Neural crest cell (in vitro differentiated cells): ENCODE data around the gene IRS1. TPM values are rescaled to one million over a fixed set of nuclear protein-coding genes. Genes with fewer than 3 reads are reported as not detected.

Experiments used
- DNase-seq: peaks from one replicate; pipeline ENCODE4 v3.0.0; 2021; ENCODE audit warnings: low read depth, mixed read lengths, low spot score
- H3K27ac Mint-ChIP-seq: one replicate; pipeline ENCODE4 v1.8.0; 2021; ENCODE audit warnings: mild to moderate bottlenecking, mixed read lengths; ENCODE audit not compliant: unreplicated experiment
- H3K27me3 Mint-ChIP-seq: 2 replicates; pipeline ENCODE4 v1.8.0; 2021; ENCODE audit warnings: low read depth, mild to moderate bottlenecking, mixed read lengths
- H3K36me3 Mint-ChIP-seq: 2 replicates; pipeline ENCODE4 v1.8.0; 2021; ENCODE audit warnings: low read depth, mild to moderate bottlenecking, mixed read lengths
- H3K4me1 Mint-ChIP-seq: 2 replicates; pipeline ENCODE4 v1.8.0; 2021; ENCODE audit warnings: mixed read lengths
- H3K4me3 Mint-ChIP-seq: one replicate; pipeline ENCODE4 v1.8.0; 2021; ENCODE audit warnings: mild to moderate bottlenecking, mixed read lengths
- H3K9me3 Mint-ChIP-seq: 2 replicates; pipeline ENCODE4 v1.8.0; 2021; ENCODE audit warnings: mixed read lengths
- total RNA-seq: library from RNA; stranded (reverse); gene quantifications from 2 replicates; pipeline ENCODE4 v1.2.1, GENCODE V29; 2021
- TF ChIP-seq, protein P1 (sequence below): fragments of 200-600 bp; sonication (generic); conservative IDR thresholded peaks from 2 replicates; pipeline ENCODE4 v1.5.0; 2021; ENCODE audit warnings: antibody characterized with exemption, mild to moderate bottlenecking

IRS1 gene
- total RNA-seq, 1 donor from 2014 or later: 15.1 TPM

DNA sequence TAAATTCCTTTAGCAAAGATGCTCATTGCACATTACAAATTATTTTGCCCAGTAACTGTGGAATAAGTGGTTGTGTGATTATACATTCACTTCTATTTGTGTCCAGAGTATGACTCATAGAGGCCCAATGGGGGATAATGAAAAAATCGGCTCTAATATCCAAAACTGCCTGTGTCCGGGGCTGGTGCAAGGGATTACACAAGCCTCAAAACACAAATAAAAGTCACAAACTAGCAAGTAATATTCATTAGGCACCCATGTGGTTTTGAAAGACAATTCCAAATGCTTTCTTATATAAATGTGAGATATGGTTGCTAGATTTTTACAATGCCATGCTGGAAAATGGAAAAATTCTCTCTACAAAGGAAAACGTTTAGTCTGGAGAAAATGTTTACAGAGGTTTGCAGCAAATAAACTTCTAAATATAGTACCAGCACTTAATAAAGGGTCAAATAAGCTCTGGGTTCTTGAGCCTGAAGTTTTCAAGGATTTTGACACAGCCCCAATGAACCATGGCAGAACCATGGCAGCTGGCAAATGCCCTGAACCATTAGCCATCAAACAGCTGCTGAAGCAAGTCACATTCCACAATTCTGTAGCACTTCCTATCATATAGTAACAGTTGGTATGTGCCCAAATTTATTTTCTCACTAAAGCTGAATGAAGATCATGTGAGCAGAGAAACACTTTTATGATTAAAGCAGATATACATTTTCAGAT lies 40.5 kb downstream of the IRS1 start:
- peaks cover 4% of the 10 kb centered on the region for H3K9me3 Mint-ChIP-seq
- no peak overlapping the region for H3K27ac Mint-ChIP-seq
- TF ChIP-seq, protein P1, sequence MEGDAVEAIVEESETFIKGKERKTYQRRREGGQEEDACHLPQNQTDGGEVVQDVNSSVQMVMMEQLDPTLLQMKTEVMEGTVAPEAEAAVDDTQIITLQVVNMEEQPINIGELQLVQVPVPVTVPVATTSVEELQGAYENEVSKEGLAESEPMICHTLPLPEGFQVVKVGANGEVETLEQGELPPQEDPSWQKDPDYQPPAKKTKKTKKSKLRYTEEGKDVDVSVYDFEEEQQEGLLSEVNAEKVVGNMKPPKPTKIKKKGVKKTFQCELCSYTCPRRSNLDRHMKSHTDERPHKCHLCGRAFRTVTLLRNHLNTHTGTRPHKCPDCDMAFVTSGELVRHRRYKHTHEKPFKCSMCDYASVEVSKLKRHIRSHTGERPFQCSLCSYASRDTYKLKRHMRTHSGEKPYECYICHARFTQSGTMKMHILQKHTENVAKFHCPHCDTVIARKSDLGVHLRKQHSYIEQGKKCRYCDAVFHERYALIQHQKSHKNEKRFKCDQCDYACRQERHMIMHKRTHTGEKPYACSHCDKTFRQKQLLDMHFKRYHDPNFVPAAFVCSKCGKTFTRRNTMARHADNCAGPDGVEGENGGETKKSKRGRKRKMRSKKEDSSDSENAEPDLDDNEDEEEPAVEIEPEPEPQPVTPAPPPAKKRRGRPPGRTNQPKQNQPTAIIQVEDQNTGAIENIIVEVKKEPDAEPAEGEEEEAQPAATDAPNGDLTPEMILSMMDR: no peak
- H3K4me1 Mint-ChIP-seq: peaks cover 18% of the 10 kb centered on the region
- H3K27me3 Mint-ChIP-seq: no peaks in the 10 kb centered on the region
- H3K4me3 Mint-ChIP-seq: no peak overlapping the region
- DNase-seq: no peak
- peaks cover 9% of the 10 kb centered on the region for H3K36me3 Mint-ChIP-seq

DNA sequence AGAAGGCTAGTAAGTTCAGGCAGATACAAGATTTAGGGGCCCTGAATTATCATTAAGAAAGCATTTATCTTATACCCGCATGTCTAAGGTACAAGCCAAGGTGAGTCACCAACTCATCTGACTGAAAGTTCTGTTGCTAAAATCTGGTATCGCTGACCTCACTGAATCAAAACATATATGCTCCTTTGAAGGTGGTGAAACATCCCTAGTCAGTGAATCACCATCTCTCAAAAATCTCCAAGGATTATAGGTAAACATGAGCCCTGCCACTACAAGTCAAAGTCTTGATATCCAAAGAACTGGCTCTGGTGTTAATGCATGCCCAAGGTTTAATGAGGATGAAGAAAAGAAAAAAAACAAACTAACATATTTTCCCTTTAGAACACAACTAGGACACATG lies 43.5 kb downstream of the IRS1 start:
- no peak for DNase-seq
- TF ChIP-seq, protein P1: no peak
- Mint-ChIP-seq H3K27ac (no peak overlapping the region), H3K9me3 (no peaks in the 10 kb centered on the region), H3K4me3 (no peak overlapping the region), H3K27me3 (no peaks in the 10 kb centered on the region), H3K4me1 (peaks cover 18% of the 10 kb centered on the region), H3K36me3 (peaks cover 4% of the 10 kb centered on the region)

DNA sequence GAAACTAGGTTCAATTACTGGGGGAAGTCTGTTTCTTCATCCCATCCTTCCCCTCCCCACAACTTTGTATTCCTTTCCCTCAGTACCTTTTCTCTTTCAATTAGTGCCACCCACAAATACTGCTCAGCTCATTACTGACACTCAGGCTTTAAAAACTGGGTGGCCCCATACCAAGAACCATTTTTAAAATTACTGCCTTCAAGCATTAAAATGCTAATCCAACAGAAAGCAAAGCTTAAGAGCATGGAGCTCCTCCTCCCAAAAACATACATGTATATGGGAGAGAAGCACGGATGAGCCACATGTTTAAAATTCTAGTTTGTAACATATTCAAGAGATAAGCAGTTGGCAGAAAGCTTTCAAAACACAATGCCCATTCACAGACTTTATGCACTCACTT lies 44.0 kb downstream of the IRS1 start:
- TF ChIP-seq, protein P1: no peak
- H3K27me3 Mint-ChIP-seq: no peaks in the 10 kb centered on the region
- no peak overlapping the region for H3K27ac Mint-ChIP-seq
- no peak for DNase-seq
- H3K9me3 Mint-ChIP-seq: no peaks in the 10 kb centered on the region
- peaks cover 23% of the 10 kb centered on the region for H3K4me1 Mint-ChIP-seq
- no peak overlapping the region for H3K4me3 Mint-ChIP-seq
- peaks cover 4% of the 10 kb centered on the region for H3K36me3 Mint-ChIP-seq

DNA sequence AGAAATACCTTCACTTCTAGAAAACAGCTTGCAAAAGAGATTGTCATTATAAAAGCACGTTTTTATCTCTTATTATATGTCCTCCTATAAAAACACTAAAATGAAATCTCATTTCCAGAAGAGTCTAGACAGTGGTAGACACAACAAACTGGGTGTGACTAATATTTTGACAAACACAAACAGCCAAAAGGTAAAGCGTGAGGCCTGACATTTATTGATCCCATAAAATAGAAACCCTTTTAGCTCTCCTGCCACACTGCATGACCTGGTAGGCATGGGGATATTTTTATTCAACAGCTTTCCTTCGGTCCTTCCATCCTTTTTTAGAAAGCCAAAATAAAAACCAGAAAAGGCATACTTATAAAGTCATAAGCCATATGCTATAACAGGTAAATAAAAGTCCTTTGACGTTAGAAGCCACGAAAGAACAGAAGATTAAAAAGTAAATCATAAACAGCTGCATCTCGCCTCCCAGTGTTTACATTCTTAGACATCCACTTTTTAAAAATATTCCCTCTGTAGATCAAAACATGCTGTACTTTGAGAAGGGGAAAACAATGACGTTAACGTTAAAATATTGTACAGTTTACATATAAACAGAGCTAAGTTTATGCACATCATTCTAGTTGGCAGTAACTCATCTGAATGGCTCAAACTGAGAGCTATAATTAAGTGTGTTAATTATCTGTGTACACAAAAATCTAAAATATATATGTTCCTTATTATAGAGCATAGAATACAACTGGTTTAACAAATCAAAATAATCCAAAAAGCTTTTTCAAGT lies 44.6 kb downstream of the IRS1 start:
- Mint-ChIP-seq H3K9me3 (no peaks in the 10 kb centered on the region), H3K4me1 (peaks cover 21% of the 10 kb centered on the region), H3K27ac (no peak overlapping the region), H3K27me3 (no peaks in the 10 kb centered on the region), H3K36me3 (peaks cover 4% of the 10 kb centered on the region), H3K4me3 (no peak overlapping the region)
- no peak for DNase-seq
- TF ChIP-seq, protein P1: no peak

DNA sequence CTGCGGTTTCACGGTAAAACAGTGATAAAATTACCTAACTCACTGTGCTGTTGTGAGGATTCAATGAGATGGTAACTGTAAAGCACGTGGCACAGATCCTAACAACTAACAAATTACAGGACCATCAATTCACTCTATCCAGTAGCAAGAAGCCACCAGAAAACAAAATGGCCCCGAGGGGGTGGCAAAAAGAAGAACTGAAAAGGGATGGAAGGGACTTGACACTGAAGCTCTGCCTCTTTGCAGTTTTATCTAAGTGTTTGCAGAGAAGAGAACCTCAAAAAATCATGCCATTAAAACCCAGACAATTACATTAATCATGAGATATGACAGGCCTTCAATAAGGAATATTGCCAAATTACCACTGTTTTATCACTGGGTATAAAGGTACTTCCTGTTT lies 46.7 kb downstream of the IRS1 start:
- Mint-ChIP-seq H3K9me3 (no peaks in the 10 kb centered on the region), H3K27ac (no peak overlapping the region), H3K4me1 (peaks cover 28% of the 10 kb centered on the region), H3K36me3 (peaks cover 8% of the 10 kb centered on the region), H3K27me3 (no peaks in the 10 kb centered on the region), H3K4me3 (no peak overlapping the region)
- no peak for DNase-seq
- TF ChIP-seq, protein P1: no peak
